Right kidney (tissue), 1 donor: ENCODE results near the gene HK2.

Experiments
- DNase-seq: peaks from one replicate; pipeline ENCODE4 v3.0.0-alpha.2; 2016

HK2 gene

GRCh38 chr2:74937221-74937880 is 103.4 kb downstream of the HK2 start:
- DNase-seq = no peak

DNA sequence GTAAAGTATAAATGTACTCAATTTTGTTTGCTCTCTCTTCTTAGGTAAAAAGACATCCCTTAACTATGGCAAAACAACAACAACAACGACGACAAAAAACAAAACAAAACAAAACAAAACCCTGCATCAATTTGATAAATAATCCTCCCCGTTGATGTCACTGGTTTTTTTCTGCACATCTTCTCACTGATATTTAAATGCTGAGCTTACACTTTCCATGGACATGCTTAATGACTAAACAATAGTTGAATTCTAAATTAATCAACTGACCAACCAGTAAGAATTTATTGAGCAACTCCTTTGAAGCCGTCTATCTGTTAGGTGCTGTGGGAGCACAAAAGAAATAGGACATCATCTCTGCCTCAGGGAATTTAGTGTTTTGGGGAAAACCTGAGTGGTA is 104.3 kb downstream of the HK2 start:
- DNase-seq = no peak

DNA sequence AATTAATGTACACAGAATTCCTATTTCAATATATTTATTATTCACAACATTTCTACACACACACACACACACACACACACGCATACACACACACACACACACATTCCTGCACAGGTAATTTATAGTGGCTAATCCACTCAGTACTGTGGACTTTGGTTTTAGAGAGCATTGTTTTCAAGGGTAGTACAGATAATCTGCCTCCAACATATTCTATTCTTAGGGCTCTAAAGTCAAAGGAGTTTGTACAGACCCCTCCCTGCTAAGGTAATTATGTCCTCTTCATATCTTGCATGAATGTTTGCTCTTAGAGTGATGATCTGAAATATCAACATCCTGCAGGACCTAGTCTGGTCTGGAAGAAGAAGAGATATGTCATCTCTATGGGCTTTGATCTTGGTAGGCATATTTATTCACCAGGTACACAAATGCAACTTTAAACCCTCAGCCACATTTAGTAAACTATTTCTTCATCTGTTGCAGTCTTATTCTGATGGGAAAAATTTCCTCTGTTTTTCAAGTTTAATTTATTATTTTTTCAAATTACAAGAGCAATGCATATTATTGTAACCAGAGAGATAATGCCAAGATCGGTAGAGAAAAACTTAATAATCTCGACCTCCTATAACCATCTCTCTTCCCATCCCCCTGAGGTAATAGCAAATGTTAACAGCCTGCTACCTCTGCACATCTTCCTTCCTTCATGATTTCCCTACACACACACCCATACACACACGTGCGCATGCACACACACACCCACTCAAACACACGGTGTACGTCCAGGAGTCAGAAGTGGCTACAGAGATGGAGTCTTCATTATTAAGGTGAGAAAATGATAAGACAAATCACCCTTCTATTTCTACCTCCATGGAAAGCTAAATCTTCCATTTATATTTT is 106.2 kb downstream of the HK2 start:
- DNase-seq = no peak

GRCh38 chr2:74941284-74941683 is 107.4 kb downstream of the HK2 start:
- DNase-seq = no peak

GRCh38 chr2:74942263-74942662 is 108.3 kb downstream of the HK2 start:
- no peak for DNase-seq
